PC-9 (cell line): ENCODE data around the gene PDE4B.

Experiments used
- CTCF ChIP-seq: fragments of 200-600 bp; sonication (generic); conservative IDR thresholded peaks from 2 replicates; pipeline ENCODE4 v1.6.1; 2017; ENCODE audit warnings: mixed run types, antibody characterized with exemption, mild to moderate bottlenecking, moderate library complexity
- EZH2 ChIP-seq: fragments of 200-600 bp; sonication (generic); IDR thresholded peaks from 2 replicates; pipeline ENCODE4 v1.8.0; 2017; ENCODE audit warnings: antibody characterized with exemption, low read depth

GRCh38 chr1:66353257-66353656 is 560.6 kb downstream of the PDE4B start:
- no peak for TF ChIP-seq CTCF
- no peak for TF ChIP-seq EZH2
